Activated CD8-positive, alpha-beta T cell treated with anti-CD3 and anti-CD28 coated beads for 36 hours (primary cell): ENCODE results near the gene FGD5. TPM values are rescaled to one million over a fixed set of nuclear protein-coding genes. Genes with fewer than 3 reads are reported as not detected.

Experiments
- ATAC-seq: fragments of 200-7000 bp; cut with Tn5 transposase; one replicate; pipeline ENCODE4 v1.10.0; 2021; ENCODE audit warnings: mild to moderate bottlenecking, moderate library complexity
- CTCF ChIA-PET: fragments of 350-600 bp; sonication (Branson Sonifier 250); formaldehyde crosslinking; loops from one replicate; lab custom pipeline; 2021; ENCODE audit warnings: antibody characterized with exemption; lab: Charles Lee
- POLR2A ChIA-PET: fragments of 350-600 bp; sonication (Branson Sonifier 250); formaldehyde crosslinking; loops from one replicate; lab custom pipeline; 2021; ENCODE audit warnings: antibody characterized with exemption; lab: Charles Lee
- DNase-seq: peaks from one replicate; pipeline ENCODE4 v3.0.0-alpha.2; 2020
- H3K27ac Mint-ChIP-seq: one replicate; pipeline ENCODE4 v1.8.0; 2021; ENCODE audit warnings: mild to moderate bottlenecking, mixed read lengths
- H3K27me3 Mint-ChIP-seq: one replicate; pipeline ENCODE4 v1.8.0; 2021; ENCODE audit warnings: mixed read lengths
- H3K36me3 Mint-ChIP-seq: one replicate; pipeline ENCODE4 v1.8.0; 2021; ENCODE audit warnings: low read depth, mixed read lengths
- H3K4me1 Mint-ChIP-seq: one replicate; pipeline ENCODE4 v1.8.0; 2021; ENCODE audit warnings: low read depth, mixed read lengths
- H3K4me3 Mint-ChIP-seq: one replicate; pipeline ENCODE4 v1.8.0; 2021; ENCODE audit warnings: mild to moderate bottlenecking, moderate library complexity, mixed read lengths
- H3K9me3 Mint-ChIP-seq: one replicate; pipeline ENCODE4 v1.8.0; 2021; ENCODE audit warnings: mixed read lengths
- CTCF ChIP-seq: fragments of 200-600 bp; IDR thresholded peaks from one replicate; pipeline ENCODE4 v1.8.0; 2022; ENCODE audit warnings: antibody characterized with exemption, mild to moderate bottlenecking
- intact Hi-C: fragments of 100-400 bp; cut with micrococcal nuclease; formaldehyde crosslinking; loops from one replicate; pipeline ENCODE4 v1.10.0; 2022
- total RNA-seq, 2 experiments: library from RNA; stranded (reverse); gene quantifications; one replicate each; pipeline ENCODE4 v1.2.3, GENCODE V29; 2021

Gene FGD5
- total RNA-seq, 2 experiments from 2014 or later = not detected

DNA sequence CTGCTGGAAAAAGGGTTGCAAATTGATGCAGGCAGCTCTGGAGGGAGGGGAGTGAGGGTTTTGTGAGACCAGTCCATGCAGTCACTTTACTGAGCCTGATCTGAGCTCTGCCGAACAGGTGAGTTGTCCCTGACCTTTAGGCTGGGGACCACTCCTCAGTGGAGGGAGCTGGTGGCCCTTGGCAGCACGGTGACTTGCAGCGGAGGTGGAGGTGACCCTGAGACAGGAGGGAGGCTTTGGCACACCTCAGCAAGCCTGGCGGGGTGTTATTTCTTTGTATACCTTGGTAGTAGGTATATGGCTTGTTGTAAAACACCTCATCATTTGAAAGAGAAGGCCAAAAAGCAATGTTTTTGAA lies 43.5 kb downstream of the FGD5 start:
- POLR2A ChIA-PET = no interaction called here
- no peak overlapping the region for H3K4me3 Mint-ChIP-seq
- no peak for TF ChIP-seq CTCF
- DNase-seq = no peak
- intact Hi-C loops = no loop called here
- H3K27ac Mint-ChIP-seq = no peak overlapping the region
- no peaks in the 10 kb centered on the region for H3K4me1 Mint-ChIP-seq
- H3K9me3 Mint-ChIP-seq = no peaks in the 10 kb centered on the region
- CTCF ChIA-PET = no interaction called here
- H3K27me3 Mint-ChIP-seq = peaks cover 4% of the 10 kb centered on the region
- H3K36me3 Mint-ChIP-seq = no peaks in the 10 kb centered on the region
- no peak for ATAC-seq

DNA sequence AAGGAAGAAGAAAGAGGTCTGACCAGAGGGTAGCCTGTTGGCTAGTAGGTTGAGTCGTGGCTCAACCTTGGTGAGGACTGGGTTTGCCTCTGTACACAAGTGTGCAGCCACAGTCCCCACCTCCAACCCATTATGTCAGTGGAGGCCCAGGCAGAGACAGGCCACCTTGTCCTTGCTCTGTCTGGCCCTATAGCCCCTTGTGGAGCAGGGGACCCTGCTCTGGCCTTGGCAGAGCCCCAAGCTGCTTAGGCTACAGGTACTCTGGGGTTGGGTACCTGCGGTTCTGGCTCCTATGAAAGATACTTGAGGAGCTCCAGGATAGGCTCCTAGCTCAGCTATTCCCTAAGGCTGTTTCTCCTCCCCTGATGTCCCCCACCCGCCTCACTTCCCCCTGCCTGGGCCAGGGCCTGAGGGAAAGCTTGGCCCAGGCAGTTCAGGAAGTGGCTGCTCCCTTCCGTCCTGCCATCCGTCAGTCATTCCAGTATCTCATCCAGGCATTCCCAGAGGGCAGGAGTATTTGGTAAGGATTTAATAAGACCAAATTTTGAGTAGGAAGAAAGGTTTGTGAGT lies 44.0 kb downstream of the FGD5 start:
- CTCF ChIA-PET = interaction anchor here (1.0 kb wide), 1 partner anchor 37 kb away, joined by 4 read pairs; no protein-coding TSS in a partner anchor
- H3K4me3 Mint-ChIP-seq = no peak overlapping the region
- DNase-seq = no peak

GRCh38 chr3:14863333-14864100 lies 44.8 kb downstream of the FGD5 start:
- no peaks in the 10 kb centered on the region for H3K4me1 Mint-ChIP-seq
- no peaks in the 10 kb centered on the region for H3K9me3 Mint-ChIP-seq
- ATAC-seq (no peak), DNase-seq (no peak)
- H3K36me3 Mint-ChIP-seq = no peaks in the 10 kb centered on the region
- no peak overlapping the region for H3K27ac Mint-ChIP-seq
- no peak overlapping the region for H3K4me3 Mint-ChIP-seq
- no peak for TF ChIP-seq CTCF
- no peaks in the 10 kb centered on the region for H3K27me3 Mint-ChIP-seq
- intact Hi-C loops = no loop called here
- ChIA-PET POLR2A (no interaction called here), CTCF (interaction anchor here (1.0 kb wide), 1 partner anchor 38 kb away, joined by 4 read pairs; no protein-coding TSS in a partner anchor)

More for the DNA sequence above, 44.0 kb downstream of the FGD5 start:
- H3K4me1 Mint-ChIP-seq = no peaks in the 10 kb centered on the region
- H3K9me3 Mint-ChIP-seq = no peaks in the 10 kb centered on the region
- H3K27ac Mint-ChIP-seq = no peak overlapping the region
- no peak for ATAC-seq
- peaks cover 4% of the 10 kb centered on the region for H3K27me3 Mint-ChIP-seq
- POLR2A ChIA-PET = no interaction called here
- H3K36me3 Mint-ChIP-seq = no peaks in the 10 kb centered on the region
- intact Hi-C loops = no loop called here
- TF ChIP-seq CTCF = no peak

- POLR2A ChIA-PET = no interaction called here
- ATAC-seq (no peak), DNase-seq (no peak)
- H3K27ac Mint-ChIP-seq = no peak overlapping the region
- TF ChIP-seq CTCF = no peak
- no peaks in the 10 kb centered on the region for H3K4me1 Mint-ChIP-seq
- intact Hi-C loops = no loop called here
- H3K36me3 Mint-ChIP-seq = no peaks in the 10 kb centered on the region
- no peaks in the 10 kb centered on the region for H3K27me3 Mint-ChIP-seq
- H3K9me3 Mint-ChIP-seq = no peaks in the 10 kb centered on the region
- CTCF ChIA-PET = interaction anchor here (1.0 kb wide), 1 partner anchor 38 kb away, joined by 4 read pairs; no protein-coding TSS in a partner anchor
- H3K4me3 Mint-ChIP-seq = no peak overlapping the region
These were observed 45.4 kb downstream of the FGD5 start for GRCh38 chr3:14864131-14864530.

DNA sequence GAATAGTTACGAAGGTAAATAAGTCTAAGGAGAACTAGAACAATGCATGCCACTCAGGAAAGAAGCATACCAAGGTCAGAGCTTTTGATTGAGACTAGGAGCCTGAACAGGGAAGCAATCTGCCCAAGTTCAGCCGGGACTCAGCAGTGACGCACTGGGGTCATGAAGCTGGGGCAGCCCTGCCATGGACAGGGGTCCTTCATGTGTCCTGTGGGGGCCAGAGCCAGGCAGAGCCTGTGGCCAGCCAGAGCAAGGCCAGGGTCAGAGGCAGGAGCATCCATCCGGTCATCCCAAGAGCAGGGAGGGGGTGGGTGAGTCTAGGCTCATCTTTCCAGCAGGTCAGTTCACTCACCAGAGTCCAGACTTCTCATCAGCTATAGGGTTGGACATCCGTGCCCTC lies 47.9 kb downstream of the FGD5 start:
- DNase-seq = no peak
- CTCF ChIA-PET = no interaction called here
- Mint-ChIP-seq H3K27ac (no peak overlapping the region), H3K36me3 (no peaks in the 10 kb centered on the region), H3K4me3 (no peak overlapping the region), H3K9me3 (no peaks in the 10 kb centered on the region), H3K4me1 (no peaks in the 10 kb centered on the region), H3K27me3 (no peaks in the 10 kb centered on the region)
- POLR2A ChIA-PET = no interaction called here
- no peak for ATAC-seq
- TF ChIP-seq CTCF = no peak
- intact Hi-C loops = no loop called here
